ENCODE data around the gene TTBK1. TPM values are rescaled to one million over a fixed set of nuclear protein-coding genes. Genes with fewer than 3 reads are reported as not detected.

Gene TTBK1
- total and polyA plus RNA-seq, 10 of the 15 experiments (the other 5 are each of a cell fraction or from before 2014, with no cell fraction given), result 0.05 to 0.27 TPM; not detected in 8

GRCh38 chr6:43271103-43271815, 28.0 kb downstream of the TTBK1 start (continued):
- TF ChIP-seq, protein P1, sequence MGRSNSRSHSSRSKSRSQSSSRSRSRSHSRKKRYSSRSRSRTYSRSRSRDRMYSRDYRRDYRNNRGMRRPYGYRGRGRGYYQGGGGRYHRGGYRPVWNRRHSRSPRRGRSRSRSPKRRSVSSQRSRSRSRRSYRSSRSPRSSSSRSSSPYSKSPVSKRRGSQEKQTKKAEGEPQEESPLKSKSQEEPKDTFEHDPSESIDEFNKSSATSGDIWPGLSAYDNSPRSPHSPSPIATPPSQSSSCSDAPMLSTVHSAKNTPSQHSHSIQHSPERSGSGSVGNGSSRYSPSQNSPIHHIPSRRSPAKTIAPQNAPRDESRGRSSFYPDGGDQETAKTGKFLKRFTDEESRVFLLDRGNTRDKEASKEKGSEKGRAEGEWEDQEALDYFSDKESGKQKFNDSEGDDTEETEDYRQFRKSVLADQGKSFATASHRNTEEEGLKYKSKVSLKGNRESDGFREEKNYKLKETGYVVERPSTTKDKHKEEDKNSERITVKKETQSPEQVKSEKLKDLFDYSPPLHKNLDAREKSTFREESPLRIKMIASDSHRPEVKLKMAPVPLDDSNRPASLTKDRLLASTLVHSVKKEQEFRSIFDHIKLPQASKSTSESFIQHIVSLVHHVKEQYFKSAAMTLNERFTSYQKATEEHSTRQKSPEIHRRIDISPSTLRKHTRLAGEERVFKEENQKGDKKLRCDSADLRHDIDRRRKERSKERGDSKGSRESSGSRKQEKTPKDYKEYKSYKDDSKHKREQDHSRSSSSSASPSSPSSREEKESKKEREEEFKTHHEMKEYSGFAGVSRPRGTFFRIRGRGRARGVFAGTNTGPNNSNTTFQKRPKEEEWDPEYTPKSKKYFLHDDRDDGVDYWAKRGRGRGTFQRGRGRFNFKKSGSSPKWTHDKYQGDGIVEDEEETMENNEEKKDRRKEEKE (IDR thresholded peaks at IDR 0.05), result no peak
- TF ChIP-seq, protein P2, sequence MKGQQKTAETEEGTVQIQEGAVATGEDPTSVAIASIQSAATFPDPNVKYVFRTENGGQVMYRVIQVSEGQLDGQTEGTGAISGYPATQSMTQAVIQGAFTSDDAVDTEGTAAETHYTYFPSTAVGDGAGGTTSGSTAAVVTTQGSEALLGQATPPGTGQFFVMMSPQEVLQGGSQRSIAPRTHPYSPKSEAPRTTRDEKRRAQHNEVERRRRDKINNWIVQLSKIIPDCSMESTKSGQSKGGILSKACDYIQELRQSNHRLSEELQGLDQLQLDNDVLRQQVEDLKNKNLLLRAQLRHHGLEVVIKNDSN (IDR thresholded peaks at IDR 0.05; ENCODE audit: borderline replicate concordance, extremely low read length, insufficient read depth, low read depth, low read length), result peak; percentile 35
- TF ChIP-seq MAX (IDR thresholded peaks at IDR 0.05; ENCODE audit: low read depth, low read length) (0 out of 2 replicates have a peak, but pooled peaks have one; percentile 21), ZSCAN29 (IDR thresholded peaks at IDR 0.05) (peak; percentile 79)

- intact Hi-C loops (cut with micrococcal nuclease; ENCODE audit: unreplicated experiment), result no loop called here
- ChIA-PET POLR2A (interaction anchor here (1.0 to 1.5 kb wide), 4 partner anchors 47 to 235 kb away, joined by 3 to 5 read pairs (median 4); partner anchors contain the start of gene ZNF318), SMC1A (ENCODE audit: uncharacterized antibody, unreplicated experiment) (interaction anchor here (1.1 to 3.2 kb wide), 8 partner anchors 8 to 126 kb away, joined by 3 to 11 read pairs (median 5); no protein-coding TSS in a partner anchor), CTCF (interaction anchor here (0.8 to 1.8 kb wide), 6 partner anchors 37 to 126 kb away, joined by 3 to 7 read pairs (median 4); partner anchors contain the start of gene CRIP3), RAD21 (ENCODE audit: unreplicated experiment) (interaction anchor here (1.2 kb wide), 1 partner anchor 51 kb away, joined by 7 read pairs; no protein-coding TSS in a partner anchor)
- Histone ChIP-seq H3K79me2 (ENCODE audit: control insufficient read depth, insufficient read depth, low read length) (no peaks in the 10 kb centered on the region), H2AFZ (ENCODE audit: control insufficient read depth, low read depth, low read length) (no peak overlapping the region), H3K9me3 (replicated peaks; ENCODE audit: control insufficient read depth, insufficient read depth, low read length) (no peaks in the 10 kb centered on the region), H3K9ac (ENCODE audit: control insufficient read depth, insufficient read depth, low read length) (no peak overlapping the region), H3K4me2 (ENCODE audit: control insufficient read depth, insufficient read depth) (no peak overlapping the region), H3K4me1 (ENCODE audit: control insufficient read depth, insufficient read depth, low read length) (peaks cover 28% of the 10 kb centered on the region), H3K27me3 (replicated peaks in 1 of 2; ENCODE audit: control insufficient read depth in 2 of 2, insufficient read depth in 2 of 2, low read length in 1 of 2) (no peaks in the 10 kb centered on the region; a peak in 1 of 4 replicates), H4K20me1 (ENCODE audit: control insufficient read depth, insufficient read depth) (no peaks in the 10 kb centered on the region), H3K4me3 (no peak overlapping the region), H3K36me3 (ENCODE audit: control insufficient read depth in 2 of 2, insufficient read depth in 2 of 2, low read length in 1 of 2) (no peaks in the 10 kb centered on the region), H3K27ac (ENCODE audit: control insufficient read depth, insufficient read depth) (no peak overlapping the region)
- FAIRE-seq, result no peak
- TF ChIP-seq RAD21 (IDR thresholded peaks at IDR 0.05; ENCODE audit: insufficient read depth, low read depth, low read length) (0 out of 2 replicates have a peak, but pooled peaks have one; percentile 3), JUND (IDR thresholded peaks at IDR 0.05; ENCODE audit: low read depth, low read length) (no peak)
- in situ Hi-C loops (cut with MboI), result no loop called here
- DNase-seq (ENCODE audit: low read depth, low spot score), result no peak
- ATAC-seq, result no peak
- BruUV-seq (replicated peaks), result no TSS peak
Observed at GRCh38 chr6:43271944-43272343, 28.7 kb downstream of the TTBK1 start.

Measured in GM12878 (cell line).